OCI-LY1 (cell line): ENCODE data around the gene CMTM1.
A peak's percentile ranks its signal among the peaks of the same experiment; 100 is the strongest.

Experiments
- H2AFZ ChIP-seq: fragments of 200-600 bp; sonication (generic), shearing (Covaris generic); 2 replicates; pipeline ENCODE4 v1.6.0; 2014; ENCODE audit warnings: antibody characterized with exemption, mild to moderate bottlenecking, low read length
- H3F3A ChIP-seq: fragments of 200-600 bp; sonication (generic), shearing (Covaris generic); 2 replicates; pipeline ENCODE4 v1.6.0; 2014; ENCODE audit warnings: mild to moderate bottlenecking, antibody characterized with exemption, low read length, moderate library complexity; ENCODE audit not compliant: insufficient read depth
- H3K27ac ChIP-seq: fragments of 200-600 bp; sonication (generic); 2 replicates; pipeline ENCODE4 v1.5.1; 2014; ENCODE audit warnings: low read length, mixed run types, mild to moderate bottlenecking, low read depth; ENCODE audit not compliant: poor library complexity, severe bottlenecking
- H3K27me3 ChIP-seq: fragments of 200-600 bp; sonication (generic); 2 replicates; pipeline ENCODE4 v1.6.0; 2014; ENCODE audit warnings: antibody characterized with exemption, mild to moderate bottlenecking, low read length, moderate library complexity; ENCODE audit not compliant: insufficient read depth
- H3K36me3 ChIP-seq: fragments of 200-600 bp; sonication (generic); 2 replicates; pipeline ENCODE4 v1.6.1; 2014; ENCODE audit warnings: mild to moderate bottlenecking, antibody characterized with exemption, low read length, moderate library complexity, mixed read lengths; ENCODE audit not compliant: insufficient read depth
- H3K4me1 ChIP-seq: fragments of 200-600 bp; sonication (generic); 2 replicates; pipeline ENCODE4 v1.5.1; 2014; ENCODE audit warnings: mild to moderate bottlenecking, low read length, moderate library complexity; ENCODE audit not compliant: insufficient read depth, severe bottlenecking
- H3K4me2 ChIP-seq: fragments of 200-600 bp; sonication (generic), shearing (Covaris generic); 2 replicates; pipeline ENCODE4 v1.6.1; 2014; ENCODE audit warnings: low read length
- H3K4me3 ChIP-seq: fragments of 200-600 bp; sonication (generic); 2 replicates; pipeline ENCODE4 v1.5.1; 2014; ENCODE audit warnings: low read length, low read depth, mild to moderate bottlenecking, mixed read lengths; ENCODE audit not compliant: poor library complexity, severe bottlenecking
- H3K79me2 ChIP-seq: fragments of 200-600 bp; shearing (Covaris generic); 2 replicates; pipeline ENCODE4 v1.6.1; 2016; ENCODE audit warnings: mixed run types, low read length, mixed read lengths; ENCODE audit not compliant: insufficient read depth
- H3K9ac ChIP-seq: fragments of 200-600 bp; sonication (generic), shearing (Covaris generic); 2 replicates; pipeline ENCODE4 v1.6.1; 2014; ENCODE audit warnings: mild to moderate bottlenecking, low read length, mixed read lengths
- H3K9me2 ChIP-seq: fragments of 200-600 bp; sonication (generic), shearing (Covaris generic); 2 replicates; pipeline ENCODE4 v1.6.1; 2014; ENCODE audit warnings: low read depth, mild to moderate bottlenecking, low read length, mixed read lengths
- H3K9me3 ChIP-seq: fragments of 200-600 bp; shearing (Covaris generic); 2 replicates; pipeline ENCODE4 v1.6.1; 2014; ENCODE audit warnings: low read length, mixed read lengths
- H4K20me1 ChIP-seq: fragments of 200-600 bp; sonication (generic), shearing (Covaris generic); 2 replicates; pipeline ENCODE4 v1.6.0; 2016; ENCODE audit warnings: mild to moderate bottlenecking, low read length; ENCODE audit not compliant: insufficient read depth
- CTCF ChIP-seq: fragments of 200-600 bp; sonication (generic), shearing (Covaris generic); IDR thresholded peaks from 2 replicates; pipeline ENCODE4 v1.5.1; 2017; ENCODE audit warnings: mild to moderate bottlenecking, antibody characterized with exemption, low read length, moderate library complexity, mixed read lengths
- EZH2 ChIP-seq: fragments of 200-600 bp; sonication (generic), shearing (Covaris generic); IDR thresholded peaks from 2 replicates; pipeline ENCODE4 v1.8.0; 2017; ENCODE audit warnings: borderline replicate concordance, mixed run types, mild to moderate bottlenecking, antibody characterized with exemption, low read length, moderate library complexity, mixed read lengths

CMTM1 gene

GRCh38 chr16:66537236-66537635, 29.0 kb upstream of the CMTM1 start:
- no peaks in the 10 kb centered on the region for H3F3A ChIP-seq
- H4K20me1 ChIP-seq = no peaks in the 10 kb centered on the region
- no peaks in the 10 kb centered on the region for H3K79me2 ChIP-seq
- no peak overlapping the region for H2AFZ ChIP-seq
- H3K27ac ChIP-seq = no peak overlapping the region
- H3K9ac ChIP-seq = no peak overlapping the region
- H3K4me1 ChIP-seq = peaks cover 19% of the 10 kb centered on the region
- H3K36me3 ChIP-seq = no peaks in the 10 kb centered on the region
- H3K4me2 ChIP-seq = no peak overlapping the region
- H3K9me2 ChIP-seq = no peaks in the 10 kb centered on the region
- H3K27me3 ChIP-seq = no peaks in the 10 kb centered on the region
- no peaks in the 10 kb centered on the region for H3K9me3 ChIP-seq
- no peak overlapping the region for H3K4me3 ChIP-seq
- TF ChIP-seq EZH2 = no peak
- TF ChIP-seq CTCF = no peak

- Histone ChIP-seq H3K4me3 (no peak overlapping the region), H3K4me1 (peaks cover 20% of the 10 kb centered on the region), H3K9ac (no peak overlapping the region), H3F3A (no peaks in the 10 kb centered on the region), H3K27ac (peak overlapping the region; percentile 63), H3K9me3 (no peaks in the 10 kb centered on the region), H3K36me3 (no peaks in the 10 kb centered on the region), H3K79me2 (no peaks in the 10 kb centered on the region), H3K9me2 (no peaks in the 10 kb centered on the region), H4K20me1 (no peaks in the 10 kb centered on the region), H3K4me2 (no peak overlapping the region), H3K27me3 (no peaks in the 10 kb centered on the region), H2AFZ (no peak overlapping the region)
- no peak for TF ChIP-seq CTCF
- TF ChIP-seq EZH2 = no peak
Measured at GRCh38 chr16:66538910-66539309, 27.3 kb upstream of the CMTM1 start.

DNA sequence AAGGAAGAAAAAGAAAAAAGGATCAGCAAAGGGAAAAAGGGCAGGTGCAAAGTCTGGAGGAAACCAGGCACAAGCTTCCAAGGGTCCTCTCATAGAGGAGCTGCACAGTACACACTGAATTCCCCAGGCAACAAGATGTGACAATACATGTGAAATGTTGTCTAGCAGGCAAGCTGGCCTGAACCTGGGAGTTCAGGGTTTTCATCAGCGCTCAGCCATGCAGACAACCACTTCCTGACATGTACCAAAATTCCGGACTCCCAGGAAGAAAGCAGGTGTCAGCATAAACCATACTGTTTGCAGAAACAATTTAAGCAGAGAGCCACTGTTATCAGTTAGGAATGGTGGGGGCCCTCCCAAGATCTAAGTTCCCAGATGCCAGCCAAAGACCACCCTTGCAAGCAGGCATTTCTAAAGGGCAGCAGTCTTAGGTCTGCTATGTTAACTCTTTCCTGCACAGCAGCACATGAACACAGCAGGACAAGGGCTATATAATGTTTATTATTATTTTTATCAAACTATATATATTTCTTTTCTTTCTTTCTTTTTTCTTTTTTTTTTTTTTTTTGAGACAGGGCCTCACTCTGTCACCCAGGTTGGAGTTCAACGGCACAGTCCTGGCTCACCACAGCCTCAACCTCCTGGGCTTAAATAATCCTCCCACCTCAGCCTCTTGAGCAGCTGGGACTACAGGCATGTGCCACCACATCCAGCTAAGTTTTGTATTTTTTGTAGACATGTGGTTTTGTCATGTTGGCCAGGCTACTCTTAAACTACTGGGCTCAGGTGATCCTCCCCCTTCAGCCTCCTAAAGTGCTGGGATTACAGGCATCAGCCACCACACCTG, 26.4 kb upstream of the CMTM1 start:
- Histone ChIP-seq H3K79me2 (no peaks in the 10 kb centered on the region), H3K27me3 (no peaks in the 10 kb centered on the region), H3K4me1 (peaks cover 29% of the 10 kb centered on the region), H3K27ac (peak overlapping the region; percentile 63), H3K9me3 (no peaks in the 10 kb centered on the region), H3K36me3 (no peaks in the 10 kb centered on the region), H2AFZ (no peak overlapping the region), H3K9ac (no peak overlapping the region), H3K9me2 (no peaks in the 10 kb centered on the region), H3K4me3 (no peak overlapping the region), H4K20me1 (no peaks in the 10 kb centered on the region), H3F3A (no peaks in the 10 kb centered on the region), H3K4me2 (peak overlapping the region; percentile 53)
- TF ChIP-seq CTCF = no peak
- no peak for TF ChIP-seq EZH2
